UCSD-AML1 (cell line): Measurements from ENCODE around the gene GNB1L.
"Not testable (repeated sequence)": the region's sequence is repeated elsewhere in the genome, so short reads cannot be mapped to it uniquely, and the experiment has no call there.

Experiments
- DNase-seq: peaks from one replicate; lab custom pipeline; 2025; ENCODE audit not compliant: unreplicated experiment; lab: John Stamatoyannopoulos, UW

Gene GNB1L

GRCh38 chr22:19845054-19845722 lies 9.5 kb downstream of the GNB1L start:
- DNase-seq, result no peak

DNA sequence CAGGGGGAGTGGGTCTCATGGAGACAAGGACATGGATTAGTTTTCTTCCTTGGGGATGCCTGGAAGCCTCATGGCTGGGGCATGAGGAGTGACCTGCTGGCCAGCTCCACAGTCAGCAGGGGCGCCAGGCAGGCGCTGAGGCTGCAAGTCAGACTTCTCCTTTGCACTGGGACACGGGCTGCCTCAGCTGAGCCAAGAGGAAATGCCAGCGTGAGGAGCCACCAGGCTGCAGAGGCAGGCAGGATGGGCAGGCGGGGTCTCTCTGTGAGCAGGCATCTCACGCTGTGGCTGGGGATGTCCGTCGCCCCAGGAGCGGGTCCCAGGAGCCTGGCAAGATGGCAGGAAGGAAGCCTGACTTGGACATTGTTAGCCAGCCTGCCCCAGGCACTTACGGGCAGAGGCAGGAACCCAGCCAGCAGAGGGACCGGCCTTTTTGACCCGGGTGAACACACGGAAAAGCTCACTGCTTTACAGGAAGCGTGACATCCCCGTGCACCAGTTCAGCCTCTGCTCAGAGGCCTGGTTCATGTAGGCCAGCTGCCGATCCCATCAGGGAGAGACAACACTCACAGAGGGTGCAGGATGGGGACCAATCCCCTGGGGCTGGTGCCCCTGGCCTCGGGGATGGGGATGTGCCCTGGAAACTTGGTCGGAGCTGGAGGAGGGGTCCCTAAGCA lies 10.2 kb downstream of the GNB1L start:
- DNase-seq, result peak; percentile 80

GRCh38 chr22:19843857-19844376 lies 10.8 kb downstream of the GNB1L start:
- DNase-seq, result no peak

DNA sequence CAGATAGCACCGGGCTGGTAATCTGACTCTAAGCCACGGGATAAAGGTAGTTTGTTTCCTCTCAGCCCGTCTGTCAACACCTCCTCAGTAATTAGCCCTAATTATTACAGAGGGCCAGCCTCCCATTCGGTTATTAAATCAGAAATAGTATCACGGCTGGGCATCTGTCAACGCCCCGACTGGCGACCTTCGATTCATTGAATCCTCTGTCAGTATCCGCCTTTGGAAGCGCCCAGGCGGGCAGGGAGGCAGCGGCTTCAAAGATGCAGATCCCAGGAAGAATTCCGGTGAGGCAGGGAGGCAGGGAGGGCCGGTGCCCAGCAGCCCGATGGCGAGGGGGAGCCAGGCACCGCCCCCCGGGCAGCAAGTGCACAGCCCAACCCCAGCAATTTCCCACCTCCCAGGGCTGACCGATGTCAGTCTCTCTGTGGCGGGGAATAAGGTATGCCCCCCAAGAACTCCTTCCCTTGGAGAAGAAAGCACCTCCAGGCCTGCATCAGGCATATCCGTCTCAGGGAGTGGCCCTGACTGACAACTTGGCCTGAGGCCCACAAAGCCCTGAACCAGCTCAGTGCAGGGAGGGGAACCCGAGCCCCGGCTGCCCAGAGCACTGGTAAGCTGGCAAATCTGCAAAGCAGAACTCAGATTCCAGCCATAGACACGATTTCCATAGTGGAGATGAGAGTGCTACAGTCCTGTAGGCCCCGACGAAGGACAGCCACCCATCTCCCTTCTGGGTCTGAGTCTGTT lies 11.4 kb downstream of the GNB1L start:
- DNase-seq, result no peak

DNA sequence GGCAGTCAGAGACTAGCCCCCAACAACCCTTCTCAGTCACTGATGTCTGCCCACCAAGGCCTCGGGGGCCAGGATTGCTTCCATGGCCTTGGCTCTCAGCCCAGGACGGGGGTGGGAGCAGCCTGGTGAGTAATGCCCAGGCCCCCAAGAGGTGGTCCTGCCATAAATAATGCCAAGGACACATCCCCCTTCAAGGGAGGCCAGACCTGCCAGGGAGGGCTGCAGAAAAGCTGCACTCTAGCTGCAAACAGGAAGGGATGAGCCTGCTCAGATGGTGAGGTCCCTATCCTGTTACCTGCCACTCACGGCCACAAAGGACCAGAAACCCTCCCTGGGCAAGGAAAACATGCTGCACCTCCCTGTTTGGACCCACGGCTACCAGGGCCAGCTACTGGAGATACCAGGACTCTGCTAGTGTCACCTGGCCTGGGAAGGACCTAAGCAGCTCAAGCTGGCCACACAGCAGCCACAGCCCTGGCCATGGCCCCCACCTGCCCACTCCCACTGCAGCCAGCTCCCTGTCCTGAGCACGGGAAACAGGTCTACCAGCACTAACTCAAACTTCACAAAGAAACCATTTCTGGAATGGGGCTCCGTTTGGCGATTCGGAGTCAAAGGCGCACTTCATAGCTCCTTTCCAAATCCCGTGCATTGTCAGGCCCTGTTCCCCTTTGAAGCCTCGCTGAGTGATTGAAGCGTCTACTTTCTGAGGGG lies 12.1 kb downstream of the GNB1L start:
- DNase-seq, result no peak

DNA sequence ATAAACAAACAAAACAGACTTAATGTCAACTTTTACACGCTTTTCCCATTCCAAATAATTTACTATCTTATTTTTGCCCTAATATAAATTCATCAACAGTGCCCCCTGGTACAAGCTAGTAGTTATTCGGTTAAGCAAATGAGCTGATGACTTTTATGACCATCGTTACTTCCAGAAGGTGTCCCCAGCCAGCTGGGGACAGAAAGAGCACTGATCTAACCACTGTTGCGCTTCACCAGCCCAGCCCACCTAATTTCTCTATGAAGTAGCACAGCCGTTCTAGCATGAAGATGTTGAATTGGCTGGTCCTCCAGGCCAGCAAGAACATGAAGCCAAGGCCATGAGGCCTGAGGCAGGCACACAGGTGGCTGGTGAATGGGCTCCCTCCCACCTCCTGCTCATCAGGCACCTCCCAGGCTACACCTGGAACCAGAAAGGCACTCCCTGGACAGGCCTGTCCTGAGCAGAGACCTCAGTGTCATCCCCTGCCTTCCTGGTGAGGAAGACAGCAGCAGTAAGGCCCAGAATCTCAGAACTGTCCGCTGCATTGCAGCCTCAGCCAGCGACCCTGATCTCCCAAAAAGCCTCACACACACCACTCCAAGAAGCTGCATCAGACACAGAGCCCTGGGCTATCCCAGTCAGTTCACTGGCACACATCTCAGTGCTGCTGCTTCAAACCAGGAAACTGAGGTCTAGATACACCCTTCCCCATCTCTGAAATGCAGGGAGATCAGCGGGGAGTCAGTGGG lies 12.9 kb downstream of the GNB1L start:
- DNase-seq, result no peak

DNA sequence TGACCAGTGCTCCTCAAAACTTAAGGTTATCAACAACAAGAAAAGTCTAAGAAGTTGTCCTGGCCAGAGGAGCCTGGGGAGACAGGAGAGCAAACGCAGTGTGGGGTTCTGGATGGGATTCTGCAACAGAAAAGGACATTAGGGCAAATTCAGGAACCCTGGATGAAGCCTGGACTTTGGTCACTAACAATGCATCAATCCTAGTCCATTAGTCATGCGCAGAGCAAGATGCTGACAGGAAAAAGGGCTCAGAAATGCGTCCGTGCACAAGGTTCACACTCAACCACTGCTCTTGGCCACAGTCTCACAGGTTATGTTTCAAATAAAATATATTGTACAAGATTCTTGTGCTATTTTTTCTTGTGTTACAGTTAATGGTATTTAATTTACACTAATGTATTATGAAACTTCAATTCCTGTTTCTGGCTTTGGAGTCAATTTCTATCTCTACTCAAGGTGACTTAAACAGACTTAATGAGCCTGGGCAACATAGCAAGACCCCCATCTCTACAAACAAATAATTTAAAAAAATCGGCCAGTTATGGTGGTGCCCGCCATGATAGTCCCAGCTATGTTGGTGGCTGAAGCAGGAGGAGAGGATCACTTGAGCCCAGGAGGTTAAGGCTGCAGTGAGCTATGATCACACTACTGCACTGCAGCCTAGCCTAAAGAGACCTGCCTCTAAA lies 13.6 kb downstream of the GNB1L start:
- DNase-seq, result no peak

DNA sequence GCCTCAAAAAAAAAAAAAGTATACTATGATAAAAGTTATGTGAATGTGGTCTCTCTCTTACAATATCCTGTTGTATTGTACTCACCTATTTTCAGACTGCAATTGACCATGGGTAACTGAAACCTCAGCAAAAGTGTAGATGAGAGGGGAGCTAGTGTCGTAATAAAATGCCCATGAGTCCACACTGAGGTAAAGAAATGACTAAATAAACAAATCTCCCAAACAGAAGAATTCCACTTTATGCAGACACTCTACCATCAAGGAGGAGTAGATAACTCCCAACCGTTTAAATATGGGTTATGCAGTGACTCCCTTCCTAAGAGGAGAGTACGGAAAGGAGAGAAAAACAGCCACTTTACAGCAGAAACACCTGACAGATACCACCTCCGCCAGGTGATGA lies 14.6 kb downstream of the GNB1L start:
- no peak for DNase-seq

GRCh38 chr22:19837915-19838314 lies 16.8 kb downstream of the GNB1L start:
- DNase-seq, result no peak

GRCh38 chr22:19836512-19836911 lies 18.2 kb downstream of the GNB1L start:
- DNase-seq, result no peak

DNA sequence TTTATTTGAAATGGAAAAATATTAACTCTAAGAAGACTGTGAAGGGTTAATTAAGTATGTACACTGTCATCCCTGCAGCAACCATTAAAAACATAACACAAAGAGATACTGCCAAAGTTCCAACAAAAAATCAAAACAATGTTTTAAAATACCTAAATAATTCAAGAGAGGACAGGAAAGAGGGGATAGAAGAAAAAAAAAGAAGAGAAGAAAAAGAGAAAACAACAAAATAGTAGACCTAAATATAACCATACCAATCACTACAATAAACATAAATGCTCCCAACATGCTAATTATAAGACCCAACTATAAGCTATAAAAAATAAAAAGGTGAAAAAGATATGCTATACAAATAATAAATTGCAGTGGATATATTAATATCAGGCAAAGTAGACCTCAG lies 20.1 kb downstream of the GNB1L start:
- no peak for DNase-seq

DNA sequence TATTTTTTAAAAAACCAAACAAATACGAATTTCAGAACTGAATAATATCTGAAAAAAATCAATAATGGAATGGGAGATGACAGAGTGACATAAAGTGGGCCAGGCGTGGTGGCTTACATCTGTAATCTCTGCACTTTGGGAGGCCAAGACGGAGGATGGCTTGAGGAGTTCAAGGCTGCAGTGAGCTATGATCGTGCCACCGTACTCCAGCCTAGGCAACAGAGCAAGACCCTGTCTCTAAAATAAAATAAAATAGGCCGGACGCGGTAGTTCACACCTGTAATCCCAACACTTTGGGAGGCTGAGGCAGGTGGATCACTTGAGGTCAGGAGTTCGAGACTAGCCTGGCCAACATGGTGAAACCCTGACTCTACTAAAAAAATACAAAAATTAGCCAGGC lies 21.3 kb downstream of the GNB1L start:
- not testable (repeated sequence) for DNase-seq

- no peak for DNase-seq
These were observed 22.1 kb downstream of the GNB1L start for GRCh38 chr22:19832476-19833108.

GRCh38 chr22:19831979-19832378 lies 22.7 kb downstream of the GNB1L start:
- not testable (repeated sequence) for DNase-seq

DNA sequence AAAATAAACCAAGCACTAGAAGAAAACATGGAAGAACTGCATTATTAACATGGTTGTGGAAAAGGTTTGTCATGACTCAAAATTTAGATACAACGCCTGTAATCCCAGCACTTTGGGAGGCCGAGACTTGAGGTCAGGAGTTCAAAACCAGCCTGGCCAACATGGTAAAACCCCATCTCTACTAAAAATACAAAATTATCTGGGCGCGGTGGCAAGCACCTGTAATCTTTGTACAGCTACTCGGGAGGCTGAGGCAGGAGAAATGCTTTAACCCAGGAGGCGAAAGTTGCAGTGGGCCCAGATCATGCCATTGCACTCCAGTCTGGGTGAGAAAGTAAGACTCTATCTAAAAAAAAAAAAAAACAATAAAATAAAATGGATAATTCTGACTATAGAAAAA lies 23.7 kb downstream of the GNB1L start:
- no peak for DNase-seq

DNA sequence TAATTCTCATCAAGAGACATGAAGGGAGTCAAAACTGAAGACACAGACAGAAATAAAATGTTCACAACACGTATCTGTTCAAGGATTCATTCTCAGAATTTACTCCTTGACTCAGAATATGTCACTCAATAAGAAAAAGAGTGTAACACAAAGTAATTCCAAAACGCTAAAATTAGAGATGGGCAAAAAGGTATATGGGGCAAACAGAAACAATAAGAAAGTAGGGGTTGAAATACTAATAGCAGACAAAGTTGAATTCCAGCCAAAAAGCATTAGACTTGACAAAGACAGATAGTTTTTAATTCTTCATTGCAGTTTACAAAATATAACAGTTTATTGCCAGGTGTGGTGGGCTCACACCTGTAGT lies 26.7 kb downstream of the GNB1L start:
- no peak for DNase-seq

DNA sequence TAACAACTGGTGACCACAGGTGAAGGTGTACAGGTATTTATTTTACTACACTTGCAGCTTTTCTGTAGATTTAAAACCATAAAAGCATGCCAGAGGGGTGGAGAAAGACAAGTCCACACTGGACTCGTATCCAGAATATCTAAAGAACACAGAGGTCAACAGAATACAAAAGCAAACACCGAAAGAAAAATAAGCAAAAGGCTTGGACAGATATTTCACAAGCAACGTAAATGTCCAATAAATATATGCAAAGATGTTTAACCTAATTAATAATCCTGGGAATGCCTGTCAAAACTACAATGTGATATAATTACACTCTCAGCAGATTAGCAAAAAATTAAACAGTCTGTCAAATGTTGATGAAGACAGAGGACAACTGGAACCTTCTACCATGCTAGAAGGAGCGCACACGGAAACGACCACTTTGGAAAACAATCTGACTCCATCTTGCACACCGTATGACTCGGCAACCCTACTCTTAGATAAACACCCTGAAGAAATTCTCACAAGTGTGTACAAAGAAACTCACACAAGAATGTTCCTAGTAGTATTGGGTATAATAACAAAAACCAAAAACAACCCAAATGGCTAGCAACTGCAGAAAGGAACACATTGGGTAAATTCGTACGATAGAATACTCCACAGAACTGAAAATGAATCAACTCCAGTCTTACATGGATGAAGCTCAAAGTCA lies 27.2 kb downstream of the GNB1L start:
- DNase-seq, result no peak

DNA sequence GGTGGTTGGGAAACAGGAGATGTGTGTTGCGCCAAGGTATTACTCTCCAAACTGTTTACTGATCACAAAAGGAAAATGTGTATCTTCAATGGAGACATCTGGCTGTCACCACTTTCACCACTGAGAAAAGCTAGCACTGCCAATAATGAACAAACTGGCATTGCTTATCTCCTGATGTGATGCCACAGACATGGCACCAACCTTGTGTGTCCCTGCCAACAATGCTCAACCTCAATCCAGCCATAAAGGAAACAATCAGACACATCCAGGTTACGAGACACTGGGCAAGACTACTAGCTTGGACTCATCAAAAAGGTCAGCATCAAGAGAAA lies 28.1 kb downstream of the GNB1L start:
- no peak for DNase-seq

DNA sequence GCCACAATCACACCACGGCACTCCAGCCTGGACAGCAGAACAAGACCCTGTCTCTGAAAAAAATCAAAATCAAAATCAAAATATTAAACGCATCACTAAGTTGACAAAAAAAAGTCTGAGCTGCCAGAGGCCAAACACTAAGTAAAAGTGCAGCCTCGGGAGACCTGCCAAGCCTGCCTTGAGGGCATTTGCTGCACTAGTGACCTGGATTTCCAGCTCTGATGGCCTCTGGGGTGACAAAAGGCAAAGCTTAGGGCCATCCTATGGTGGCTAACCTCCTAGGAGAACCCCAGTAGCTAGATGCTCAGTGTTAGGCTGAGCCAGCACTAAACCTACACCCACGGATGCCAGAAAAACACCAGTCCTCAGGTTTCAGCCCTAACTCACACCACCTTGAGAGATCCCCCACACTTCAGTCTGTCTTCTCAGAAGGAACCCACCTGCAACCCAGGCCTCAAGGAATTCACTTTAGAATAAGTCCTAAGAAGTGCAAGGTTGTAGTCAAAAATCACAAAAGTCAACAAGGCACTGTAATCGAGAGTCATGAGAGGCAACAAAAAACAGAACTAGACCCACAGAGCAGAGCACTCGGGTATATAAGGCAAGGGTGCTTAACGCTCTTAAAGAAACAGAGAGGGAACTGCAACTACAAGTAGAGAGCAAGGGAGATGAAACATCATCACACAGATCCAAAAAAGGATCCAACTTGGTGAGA lies 28.6 kb downstream of the GNB1L start:
- DNase-seq, result no peak
